ENCODE measurements around the gene CCL1.
A peak's percentile ranks its signal among the peaks of the same experiment; 100 is the strongest.

CCL1 gene

DNA sequence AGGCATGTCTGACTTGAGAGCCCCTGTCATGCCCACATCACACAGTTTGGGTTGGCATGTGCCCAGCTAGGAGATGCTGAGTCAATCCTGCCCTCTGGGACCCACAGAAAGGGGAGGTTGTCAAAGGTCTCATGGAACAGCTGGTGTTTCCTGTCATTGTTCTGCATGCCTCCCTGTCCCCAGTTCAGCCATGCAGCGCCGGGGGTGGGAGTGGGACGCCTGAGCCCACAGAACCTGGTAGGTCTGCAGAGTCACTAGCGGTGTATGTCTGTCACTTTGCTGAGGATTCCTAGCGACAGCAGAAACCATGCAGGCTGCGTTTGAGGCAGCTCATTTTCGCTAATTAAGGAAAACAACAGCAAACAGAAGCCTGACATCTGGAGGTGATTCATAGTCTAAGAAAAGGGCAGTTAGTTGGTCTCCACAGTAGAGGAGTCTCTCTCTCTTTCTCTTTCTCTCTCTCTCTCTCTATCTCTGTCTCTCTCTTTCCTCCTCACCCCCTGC lies 19.6 kb upstream of the CCL1 start:
- no peak for DNase-seq

DNA sequence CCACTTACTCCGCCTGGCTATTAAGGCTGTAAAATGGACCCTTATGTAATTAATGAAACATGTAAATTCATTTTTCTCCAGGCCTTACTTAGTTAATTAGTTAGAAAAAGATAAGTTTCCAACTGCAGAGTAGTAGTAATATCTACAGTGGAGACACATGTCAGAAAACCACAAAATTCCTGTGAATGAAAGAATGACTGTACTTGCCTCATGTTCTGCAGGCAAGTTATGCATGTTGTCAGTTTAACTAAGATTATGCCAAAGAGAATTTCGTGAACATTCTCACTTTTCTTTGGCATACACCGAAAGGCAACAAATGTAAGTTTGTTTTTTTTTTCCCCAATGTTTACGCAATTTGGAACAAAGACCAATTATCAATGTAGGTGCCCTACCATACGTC lies 16.8 kb upstream of the CCL1 start:
- no peak for DNase-seq

DNA sequence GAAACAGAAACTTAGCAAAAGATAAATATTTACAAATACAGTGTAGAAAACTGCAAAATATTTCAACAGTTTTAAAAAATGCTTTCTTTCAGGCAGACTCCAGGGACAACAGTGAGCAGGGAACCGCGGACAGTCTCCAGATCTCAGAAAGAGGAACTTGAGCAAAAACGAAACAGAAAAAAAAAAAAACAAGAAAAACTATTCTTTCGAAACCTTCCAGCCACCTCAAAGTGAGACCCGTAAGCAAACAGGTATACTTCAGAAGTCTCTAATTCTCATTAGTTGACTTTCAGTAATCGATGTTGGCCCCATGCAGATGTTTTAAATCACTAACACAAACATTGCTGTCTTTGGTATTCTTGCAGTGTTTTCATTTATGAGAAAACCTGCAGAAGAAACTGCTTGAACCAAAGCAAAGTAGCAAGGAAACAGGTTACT lies 15.7 kb upstream of the CCL1 start:
- no peak for DNase-seq

DNA sequence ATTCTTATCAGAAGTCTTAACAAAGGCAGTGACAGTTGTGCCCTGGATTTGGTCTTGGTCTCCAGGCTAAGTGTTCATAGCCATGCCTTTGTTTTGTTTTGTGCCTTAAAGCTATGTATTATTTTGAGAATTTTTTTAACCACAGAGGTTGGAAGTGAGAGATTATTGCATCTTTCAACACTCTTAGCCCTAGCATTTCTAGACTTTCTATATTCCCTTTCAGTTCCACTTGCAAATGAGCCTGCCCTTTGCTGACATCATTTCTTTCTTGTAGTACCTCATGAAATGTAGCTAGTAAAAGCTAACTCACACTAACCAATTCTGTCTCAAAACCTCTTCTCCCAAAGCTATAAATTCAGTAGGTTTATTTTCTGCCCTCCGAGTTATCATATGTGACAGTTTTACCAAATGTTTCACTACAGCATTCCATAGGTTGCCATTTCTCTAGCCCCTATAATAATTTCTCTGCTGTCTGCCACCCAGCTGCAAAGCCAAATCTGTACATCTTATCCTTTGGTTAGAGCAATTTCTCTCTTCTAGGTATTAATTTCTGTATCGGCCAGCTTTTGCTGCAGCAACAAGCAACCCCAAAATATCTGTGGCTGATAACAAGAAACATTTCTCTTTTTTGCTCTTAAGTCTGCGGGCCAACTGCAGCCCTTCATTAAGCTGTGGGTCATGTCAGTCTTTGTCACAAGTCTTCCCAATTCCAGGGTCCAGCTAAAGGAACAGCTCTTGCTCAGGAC lies 14.2 kb upstream of the CCL1 start:
- DNase-seq, result no peak

DNA sequence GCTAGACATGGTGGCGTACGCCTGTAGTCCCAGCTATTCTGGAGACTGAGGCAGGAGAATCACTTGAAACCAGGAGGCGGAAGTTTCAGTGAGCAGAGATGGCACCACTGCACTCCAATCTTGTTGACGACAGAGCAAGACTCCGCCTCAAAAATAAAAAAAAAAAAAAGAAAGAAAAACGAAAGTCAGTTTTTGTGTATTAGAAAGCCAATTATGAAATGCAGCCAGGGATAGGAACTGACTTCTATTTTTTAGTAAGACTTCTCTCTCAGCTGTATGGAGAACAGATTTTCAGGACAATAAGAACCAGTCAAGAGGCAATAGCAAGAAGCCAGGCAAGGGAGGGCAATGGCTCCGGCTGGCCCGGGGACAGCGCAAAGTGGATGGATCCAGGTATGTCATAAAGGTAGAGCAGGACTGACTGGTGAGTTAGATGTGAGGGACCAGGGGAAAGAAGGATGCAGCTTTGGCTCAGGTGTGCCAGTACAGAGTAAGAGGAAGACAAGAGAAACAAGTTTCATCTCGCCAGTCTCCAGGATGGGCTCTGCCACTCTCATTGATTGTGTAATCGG lies 12.5 kb upstream of the CCL1 start:
- no peak for DNase-seq

DNA sequence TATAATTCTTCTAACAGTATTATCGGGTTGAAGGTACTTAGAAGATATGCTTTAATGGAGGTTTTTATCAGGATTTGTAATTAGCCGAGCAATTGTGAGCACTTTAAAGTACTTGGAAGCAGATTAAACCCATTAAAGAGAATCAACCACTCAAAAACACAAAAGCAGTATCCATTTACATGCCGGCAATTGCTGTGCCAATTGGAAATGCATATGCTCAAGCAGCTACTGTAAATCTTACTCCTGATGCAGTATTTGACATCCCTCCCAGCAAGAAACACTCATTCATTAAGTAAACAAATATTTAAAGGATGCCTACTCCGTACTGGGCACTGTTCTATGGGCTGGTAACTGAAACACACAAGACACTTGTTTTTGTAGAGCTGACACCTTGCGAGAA lies 11.4 kb upstream of the CCL1 start:
- peak; percentile 72 for DNase-seq

DNA sequence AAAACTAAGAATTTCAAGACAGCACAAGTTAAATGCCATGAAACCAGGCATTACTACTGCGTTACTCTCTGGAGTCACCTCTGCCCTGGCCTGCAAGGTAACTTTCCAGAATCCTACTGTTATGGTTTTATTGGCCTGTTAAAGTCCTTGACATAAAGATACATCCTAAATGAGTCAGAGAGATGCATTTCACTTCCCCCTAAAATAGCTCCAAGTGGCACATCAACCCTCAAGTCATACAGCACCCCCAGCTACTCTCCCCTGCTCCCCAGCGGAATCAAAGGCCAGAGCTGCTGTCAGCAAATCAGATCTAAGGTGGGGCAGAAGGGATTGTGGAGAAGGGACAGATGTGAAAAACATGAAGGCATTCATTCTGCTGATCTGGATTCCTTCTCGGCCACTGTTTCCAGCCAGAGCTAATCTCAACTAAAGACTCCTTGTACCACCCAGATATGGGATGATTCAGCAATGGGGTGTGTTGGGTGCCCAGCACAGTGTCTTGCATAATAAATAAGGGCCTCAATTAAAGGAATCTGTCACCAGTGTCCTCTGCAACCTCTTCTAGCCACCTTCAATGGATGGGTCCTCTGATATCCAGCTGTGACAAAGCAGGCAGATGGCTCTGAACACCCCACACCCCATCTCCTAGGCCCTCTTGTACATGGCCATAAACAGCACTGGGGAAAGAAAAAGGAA lies 8.5 kb upstream of the CCL1 start:
- DNase-seq, result no peak

DNA sequence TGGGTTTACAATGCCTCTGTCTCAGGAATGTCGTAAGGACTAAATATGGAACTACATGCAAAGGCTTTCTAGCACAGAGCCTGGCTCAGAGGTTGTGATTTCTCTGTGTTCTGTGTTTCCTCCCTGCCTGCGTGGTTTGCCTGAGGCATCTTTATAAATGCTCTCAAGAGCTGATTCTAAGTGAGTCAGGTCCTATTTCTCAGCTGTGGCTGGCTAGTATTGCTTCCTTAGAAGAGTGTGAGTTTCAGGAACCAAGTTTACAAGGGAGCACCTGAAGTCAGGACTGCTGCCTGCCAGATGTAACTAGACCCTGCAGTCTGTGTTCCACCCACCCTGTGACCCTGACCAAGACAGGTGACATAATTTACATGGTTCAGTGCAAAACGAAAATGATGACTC lies 8.0 kb upstream of the CCL1 start:
- DNase-seq, result no peak

DNA sequence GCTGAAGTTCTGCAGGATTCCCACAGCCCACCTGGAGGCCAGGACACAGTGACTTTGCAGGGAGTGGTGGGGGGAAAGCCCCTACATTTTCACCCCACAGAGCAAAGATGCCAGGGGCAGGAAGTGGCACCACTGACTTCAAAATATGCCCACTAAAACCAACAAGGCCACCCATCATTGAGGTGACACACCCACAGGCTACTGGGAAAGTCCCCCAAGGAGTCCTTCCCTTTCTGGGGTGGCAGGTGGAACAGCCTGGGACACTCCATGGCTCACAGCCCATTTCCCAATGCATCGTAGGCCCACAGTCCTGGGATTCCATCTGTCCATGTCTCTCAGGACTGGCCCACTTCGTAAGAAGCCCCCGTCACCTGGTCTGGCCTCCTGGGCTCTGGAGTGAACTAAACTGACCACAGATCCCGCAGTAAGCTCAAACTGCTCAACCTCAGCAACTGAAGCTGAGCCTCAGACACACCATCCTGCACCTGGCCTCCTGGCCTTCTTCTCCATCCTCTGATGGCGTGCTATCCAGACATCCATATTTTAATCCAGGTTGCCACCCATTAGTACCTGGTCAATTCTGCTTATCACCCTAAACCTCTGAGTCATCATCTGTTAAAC lies 7.5 kb upstream of the CCL1 start:
- no peak for DNase-seq

DNA sequence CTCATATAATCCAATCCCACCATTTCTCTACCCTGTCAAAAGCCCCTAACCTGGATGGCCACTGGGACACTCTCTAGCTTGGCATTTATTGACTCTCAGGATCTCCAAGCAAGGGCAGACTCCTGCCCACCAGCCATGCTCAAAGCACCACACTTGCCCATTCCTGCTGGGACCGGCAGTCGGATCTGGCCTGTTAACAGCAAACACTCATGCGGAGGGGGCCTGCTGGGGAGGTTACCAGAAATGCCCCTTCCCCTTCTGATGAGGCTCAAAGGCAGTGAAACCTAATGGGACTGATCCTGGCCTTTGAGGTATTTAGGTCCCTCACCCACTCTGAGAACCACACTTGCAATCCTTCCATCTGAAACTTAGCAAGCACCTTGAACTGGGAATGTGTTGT lies 6.5 kb upstream of the CCL1 start:
- DNase-seq, result no peak

DNA sequence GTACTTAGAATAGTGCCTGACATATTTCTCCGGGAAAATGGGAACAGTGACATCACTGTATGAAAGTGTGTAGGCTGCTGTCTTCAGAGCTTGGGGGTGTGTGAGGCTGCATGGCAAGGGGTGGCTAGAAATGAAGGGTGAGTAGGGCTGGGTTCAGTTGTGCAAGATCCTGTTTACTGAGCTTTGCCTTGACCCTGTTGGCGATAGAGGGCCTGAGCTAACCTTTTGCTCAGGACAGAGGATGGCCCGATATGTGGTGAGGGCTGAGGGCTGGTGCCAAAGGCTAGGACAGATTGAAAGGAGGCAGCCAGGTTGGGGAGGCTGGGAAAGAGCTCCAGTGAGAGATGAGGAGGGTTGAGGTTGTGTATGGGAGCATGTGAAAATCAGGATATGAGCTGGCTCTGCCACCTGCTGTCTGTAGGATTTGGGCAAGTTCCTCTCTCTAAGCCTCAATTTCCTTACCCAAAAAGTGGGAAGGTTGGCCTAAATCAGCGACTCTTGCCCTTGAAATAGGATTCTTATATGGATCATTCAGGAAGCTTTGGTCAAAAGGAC lies 6.0 kb upstream of the CCL1 start:
- no peak for DNase-seq

DNA sequence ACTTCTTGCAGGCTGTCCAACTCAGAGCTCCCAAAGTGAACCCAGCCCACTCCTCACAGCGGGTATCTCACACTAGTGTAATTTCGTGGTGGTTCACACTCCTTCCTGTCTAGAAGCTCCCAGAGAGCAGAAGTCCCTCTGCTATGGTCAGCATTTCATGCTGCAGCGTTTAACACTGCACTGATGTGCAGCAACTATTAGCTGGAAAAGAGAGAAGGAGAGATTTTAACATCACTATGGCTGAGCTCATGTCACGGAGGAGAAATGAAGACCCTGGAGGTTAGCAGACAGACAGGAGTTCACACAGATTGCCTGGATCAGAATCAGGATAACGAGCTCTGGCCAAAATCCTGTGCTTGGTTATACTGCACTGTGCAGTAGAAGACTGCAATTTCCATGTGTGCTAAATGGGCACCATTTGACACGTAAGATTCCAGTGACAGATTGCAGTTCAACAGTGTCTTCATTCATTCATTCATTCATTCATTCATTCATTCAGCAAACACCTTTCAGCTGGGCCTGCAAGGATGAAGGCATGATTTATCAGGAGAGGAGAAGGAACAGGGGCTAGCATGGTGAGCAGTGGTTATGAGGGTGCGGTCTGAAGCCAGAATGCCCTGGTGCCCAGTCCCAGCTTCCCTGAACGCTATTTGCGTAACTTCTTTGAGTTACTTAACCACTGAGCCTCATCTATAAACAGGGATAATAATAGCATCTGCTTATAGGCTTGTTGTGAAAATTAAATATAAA lies 5.3 kb upstream of the CCL1 start:
- no peak for DNase-seq

DNA sequence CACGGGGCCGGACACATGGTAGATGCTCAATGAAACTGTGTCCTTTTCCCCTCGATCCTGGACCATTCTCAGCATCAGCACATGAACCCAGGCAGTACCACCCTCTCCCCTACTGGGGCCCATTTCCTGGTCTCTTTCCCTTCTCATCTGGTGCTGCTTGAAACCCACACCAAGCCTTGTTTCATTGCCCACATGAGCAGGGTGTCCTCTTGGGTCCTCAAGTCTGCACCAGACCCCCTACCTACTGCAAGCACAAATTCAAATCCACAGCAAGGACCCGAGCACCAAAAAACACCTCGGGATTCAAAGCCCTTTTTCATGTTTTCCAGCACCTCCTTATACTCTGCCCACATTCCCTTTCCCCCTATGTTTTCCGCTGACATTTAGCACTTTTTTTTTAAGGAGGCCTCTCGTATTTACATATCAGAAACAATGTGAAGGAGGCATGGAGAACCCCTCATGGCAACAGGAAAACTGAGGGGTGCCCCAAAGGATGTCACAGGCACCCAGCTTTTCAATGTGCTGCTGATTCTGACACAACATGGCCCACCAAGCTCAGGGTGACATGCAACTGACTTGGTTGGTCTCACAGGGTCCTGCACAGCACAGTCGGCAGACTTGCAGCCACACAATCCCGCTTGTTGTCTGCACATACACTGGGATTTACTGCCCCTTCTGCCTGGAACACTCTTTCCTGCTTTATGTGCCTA lies 4.6 kb upstream of the CCL1 start:
- DNase-seq, result no peak

DNA sequence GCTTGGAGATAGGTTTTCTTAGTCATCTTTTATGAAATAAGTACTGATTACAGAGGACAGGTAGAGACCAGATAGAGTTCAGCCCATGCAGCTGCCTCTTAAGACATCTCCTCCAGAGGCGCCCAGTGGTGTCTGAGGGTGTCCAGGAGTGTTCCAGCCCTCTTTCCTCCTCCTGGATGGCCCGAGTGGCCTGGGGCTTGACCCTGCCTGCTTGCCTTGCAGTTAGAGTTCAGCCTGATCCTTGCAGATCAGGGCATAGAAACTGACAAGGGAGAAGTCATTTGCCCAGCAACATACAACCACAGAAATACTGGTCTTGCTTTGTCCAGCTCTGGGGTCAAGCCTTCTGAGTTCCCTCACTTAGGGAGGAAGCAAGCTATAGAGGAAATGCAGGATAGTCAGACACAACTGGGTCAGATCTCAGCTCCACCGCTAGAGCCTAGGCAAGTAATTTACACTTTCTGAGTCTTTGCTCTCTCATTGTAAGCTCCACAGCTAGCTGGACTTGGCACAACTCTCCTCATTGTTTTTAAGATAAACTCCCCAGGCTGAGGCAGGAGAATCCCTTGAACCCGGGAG lies 3.6 kb upstream of the CCL1 start:
- no peak for DNase-seq

DNA sequence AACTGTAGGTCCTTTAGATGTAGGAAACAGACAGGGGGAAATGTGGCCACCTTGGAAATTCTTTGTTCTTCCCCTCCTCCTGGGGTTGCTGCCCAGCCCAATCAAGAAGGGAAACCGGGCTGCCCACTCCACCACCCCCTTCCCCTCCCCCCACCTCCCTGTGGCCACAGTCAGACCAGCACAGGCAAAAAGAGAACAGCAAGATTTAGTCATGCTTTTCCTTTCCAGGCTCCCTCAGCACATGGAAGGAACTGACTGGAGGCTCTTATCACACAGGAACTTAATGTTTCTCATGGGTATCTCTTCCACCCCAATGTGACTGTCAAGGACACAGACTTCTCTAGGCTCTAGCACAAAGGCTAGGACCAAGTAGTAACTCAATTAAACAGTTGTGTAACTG lies 3.0 kb upstream of the CCL1 start:
- DNase-seq, result no peak

DNA sequence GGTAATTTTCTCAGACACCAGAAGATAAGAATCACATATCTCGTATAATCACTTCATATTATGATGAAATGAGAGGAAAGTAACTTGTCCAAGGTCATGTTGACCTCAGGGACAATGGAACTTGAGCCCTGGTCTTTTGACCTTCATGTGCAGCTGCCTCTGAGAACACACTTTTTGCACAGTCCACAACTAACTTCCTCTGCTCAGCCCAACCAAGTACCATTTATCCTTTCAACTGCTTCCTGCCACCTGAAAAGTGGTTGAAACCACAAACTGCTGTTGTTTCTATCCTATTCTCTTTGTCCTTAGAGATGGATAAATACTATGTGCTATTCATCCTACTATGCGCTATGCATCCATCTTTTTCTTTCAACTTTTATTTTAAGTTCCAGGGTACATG lies 2.3 kb upstream of the CCL1 start:
- no peak for DNase-seq

DNA sequence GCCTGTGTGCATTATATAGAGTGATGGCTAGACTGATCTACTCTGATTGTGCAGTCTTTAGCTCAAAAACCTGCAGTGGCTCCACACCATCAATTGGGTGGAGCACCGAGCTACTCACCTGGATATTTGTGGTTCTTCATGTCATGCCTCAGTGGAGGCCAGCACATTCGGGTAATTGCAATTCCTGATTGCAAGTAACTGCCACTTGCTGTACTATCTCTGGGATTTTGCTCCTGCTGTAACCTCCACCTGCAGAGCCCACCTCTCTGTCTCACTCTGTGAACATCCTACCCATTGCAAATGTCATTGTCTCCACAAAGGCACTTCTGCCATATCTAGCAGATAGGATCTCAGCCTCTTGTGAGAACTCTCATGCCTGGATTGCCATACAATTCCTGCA lies 1.7 kb upstream of the CCL1 start:
- no peak for DNase-seq

DNA sequence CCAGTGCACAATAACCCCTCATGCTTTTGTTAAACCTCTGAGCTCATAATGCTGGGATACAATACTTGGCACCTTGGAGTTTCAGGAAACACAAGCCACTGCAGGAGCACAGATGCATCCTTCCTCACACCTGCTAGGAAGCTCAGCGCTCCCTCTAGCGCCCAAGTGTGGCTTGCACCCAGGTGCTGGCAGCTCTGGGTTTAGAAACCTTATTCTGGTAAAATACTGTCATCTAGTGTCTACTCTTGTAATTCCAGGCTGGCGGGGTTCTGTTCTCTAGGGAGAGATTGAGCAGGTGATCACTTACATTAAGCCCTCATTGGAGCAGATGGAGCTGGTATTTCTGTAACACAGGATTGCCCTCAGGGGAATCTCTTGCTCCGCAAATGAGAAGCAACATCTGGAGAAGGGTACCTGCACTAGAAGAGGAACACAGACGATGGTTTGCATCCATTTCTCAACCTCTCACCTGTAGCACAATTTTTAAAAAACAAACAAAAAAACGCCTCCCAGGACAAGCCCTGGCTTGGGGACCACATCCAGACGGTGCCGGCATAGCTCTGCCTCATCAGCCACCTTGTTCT lies 1.5 kb downstream of the CCL1 start:
- peak; percentile 81 for DNase-seq

DNA sequence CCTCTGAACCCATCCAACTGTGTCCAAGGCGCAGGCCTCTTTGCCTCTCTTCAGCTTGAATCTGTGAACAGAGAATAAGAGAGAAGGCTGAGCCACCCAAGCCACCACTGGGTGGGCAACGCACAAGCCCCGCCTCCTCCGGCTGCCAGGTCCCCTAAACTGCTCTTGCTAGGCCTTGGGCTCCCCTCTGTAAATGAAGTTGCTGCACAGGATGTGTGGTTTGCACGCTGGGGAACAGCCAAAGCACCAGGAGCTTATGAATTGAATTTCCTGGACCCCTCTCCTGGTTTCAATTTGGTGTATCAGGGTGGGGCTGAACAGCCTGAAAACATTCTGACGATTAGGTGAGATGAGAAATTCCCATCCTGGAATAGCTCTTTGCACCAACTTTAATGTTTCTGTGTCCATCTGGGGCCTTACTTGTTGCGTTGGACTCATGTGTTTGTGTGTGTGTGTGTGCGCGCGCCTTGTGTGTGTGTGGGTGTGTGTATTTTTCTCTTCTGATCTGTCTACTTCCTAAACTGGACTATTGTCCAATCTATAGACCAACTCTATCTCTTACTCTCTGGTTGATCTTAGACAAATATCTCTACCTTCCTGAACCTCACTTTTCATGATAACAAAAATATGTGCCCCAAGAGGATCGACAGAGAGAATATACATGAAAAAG lies 2.3 kb downstream of the CCL1 start:
- no peak for DNase-seq

DNA sequence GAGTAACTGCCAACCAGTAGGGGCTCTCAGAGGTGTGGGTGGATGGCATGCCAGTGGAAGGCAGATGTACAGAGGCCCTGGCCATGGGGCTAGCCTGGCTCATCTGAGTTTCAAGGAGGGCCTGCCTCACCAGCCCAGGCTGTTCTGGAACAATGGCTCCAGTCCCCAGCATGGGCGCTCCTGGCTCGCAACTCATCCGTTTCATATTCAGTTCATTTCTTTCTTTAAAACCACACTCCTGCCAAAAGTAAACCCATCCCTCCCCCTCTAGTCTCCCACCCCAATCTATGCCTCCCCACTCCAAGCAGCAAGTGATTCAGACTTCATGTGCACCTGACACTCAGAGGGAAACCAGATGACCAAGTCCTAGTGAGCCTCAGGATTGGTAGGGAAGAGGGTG lies 4.4 kb downstream of the CCL1 start:
- no peak for DNase-seq

DNA sequence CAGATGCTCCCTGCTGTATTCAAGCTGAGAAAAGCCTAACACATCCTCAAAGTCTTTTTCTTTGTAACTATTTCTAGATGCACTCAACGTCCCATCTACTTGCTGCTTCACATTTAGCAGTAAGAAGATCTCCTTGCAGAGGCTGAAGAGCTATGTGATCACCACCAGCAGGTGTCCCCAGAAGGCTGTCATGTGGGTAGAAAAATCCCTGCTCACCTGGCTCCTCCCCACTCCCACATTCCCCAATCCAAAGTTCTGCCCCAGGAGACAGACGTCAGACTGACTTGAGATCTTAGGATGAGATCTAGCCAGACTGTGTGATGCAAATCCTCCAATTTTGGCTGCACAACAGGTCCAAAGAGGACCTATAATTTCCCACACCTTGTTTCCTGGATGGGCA lies 5.6 kb downstream of the CCL1 start:
- DNase-seq, result no peak

Measured in NCI-H748 treated with DMSO at 0.1 percent for 48 hours (cell line).